Lower leg skin (tissue), 4 donors: ENCODE data around the gene DMAC2L. TPM values are rescaled to one million over a fixed set of nuclear protein-coding genes. Genes with fewer than 3 reads are reported as not detected.

Source experiments
- DNase-seq, 2 donors: peaks; one replicate each; pipeline ENCODE4 v3.0.0-alpha.2; 2019; ENCODE audit warnings: low spot score in 2 of 2
- H3K4me3 ChIP-seq: fragments of 200-600 bp; sonication (generic); 2 replicates; pipeline ENCODE4 v1.5.1; 2017; ENCODE audit warnings: mild to moderate bottlenecking, low read depth; ENCODE audit not compliant: poor library complexity, severe bottlenecking
- POLR2A ChIP-seq, 2 donors: fragments of 450-650 bp; IDR thresholded peaks; one replicate each; pipeline ENCODE4 v1.6.1; 2016 to 2017; ENCODE audit warnings: antibody characterized with exemption in 2 of 2, mild to moderate bottlenecking in 1 of 2, moderate library complexity in 1 of 2
- WGBS, 2 donors: methylation state at CpG; one replicate each; pipeline ENCODE4 v1.1.5; 2018; 5-methylcytosine and 5-hydroxymethylcytosine counted together
- intact Hi-C: fragments of 100-400 bp; cut with DNase I; formaldehyde crosslinking; loops from one replicate; pipeline ENCODE4 v1.15.0; 2023; ENCODE audit warnings: low total_unique reads
- total RNA-seq, 4 donors: library from RNA; depleted of rRNA; stranded (reverse); fragments of >200 nt; gene quantifications; one replicate each; pipeline ENCODE4 v1.1.0, GENCODE V29; 2016
- TF ChIP-seq, protein P1 (sequence below), 3 donors: fragments of 450-650 bp; IDR thresholded peaks; one replicate each; pipeline ENCODE4 v1.5.1; 2016; ENCODE audit warnings: antibody characterized with exemption in 3 of 3, mild to moderate bottlenecking in 3 of 3, moderate library complexity in 2 of 3

Gene DMAC2L
- total RNA-seq, 4 donors from 2014 or later, result 8.9 to 24.6 (median 15.3) TPM

DNA sequence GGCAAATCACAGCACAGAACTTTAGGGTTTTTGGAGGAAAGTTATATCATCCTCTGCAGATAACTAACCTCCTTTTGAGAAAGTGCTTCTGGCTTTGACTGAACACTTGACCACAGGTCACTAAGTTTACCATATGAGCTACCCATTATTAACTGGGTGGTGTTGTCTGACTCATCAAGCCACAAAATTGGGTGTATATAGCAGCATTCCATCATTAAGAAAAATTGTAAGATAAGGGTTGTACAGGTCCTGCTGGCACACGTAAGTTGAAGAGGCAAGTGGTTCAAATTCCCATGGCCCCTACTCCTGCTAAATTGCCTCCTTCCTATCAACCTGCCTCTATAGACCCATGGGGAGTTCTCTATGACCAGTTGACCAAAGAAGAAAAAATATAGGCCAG lies 39.6 kb upstream of the DMAC2L start:
- WGBS, 2 donors, result 95 to 100% methylated on average over 1 of the region's 1 CpG
- no peak for DNase-seq
- intact Hi-C loops, result no loop called here
- no peak for TF ChIP-seq POLR2A (IDR thresholded peaks at IDR 0.05)
- TF ChIP-seq, protein P1, sequence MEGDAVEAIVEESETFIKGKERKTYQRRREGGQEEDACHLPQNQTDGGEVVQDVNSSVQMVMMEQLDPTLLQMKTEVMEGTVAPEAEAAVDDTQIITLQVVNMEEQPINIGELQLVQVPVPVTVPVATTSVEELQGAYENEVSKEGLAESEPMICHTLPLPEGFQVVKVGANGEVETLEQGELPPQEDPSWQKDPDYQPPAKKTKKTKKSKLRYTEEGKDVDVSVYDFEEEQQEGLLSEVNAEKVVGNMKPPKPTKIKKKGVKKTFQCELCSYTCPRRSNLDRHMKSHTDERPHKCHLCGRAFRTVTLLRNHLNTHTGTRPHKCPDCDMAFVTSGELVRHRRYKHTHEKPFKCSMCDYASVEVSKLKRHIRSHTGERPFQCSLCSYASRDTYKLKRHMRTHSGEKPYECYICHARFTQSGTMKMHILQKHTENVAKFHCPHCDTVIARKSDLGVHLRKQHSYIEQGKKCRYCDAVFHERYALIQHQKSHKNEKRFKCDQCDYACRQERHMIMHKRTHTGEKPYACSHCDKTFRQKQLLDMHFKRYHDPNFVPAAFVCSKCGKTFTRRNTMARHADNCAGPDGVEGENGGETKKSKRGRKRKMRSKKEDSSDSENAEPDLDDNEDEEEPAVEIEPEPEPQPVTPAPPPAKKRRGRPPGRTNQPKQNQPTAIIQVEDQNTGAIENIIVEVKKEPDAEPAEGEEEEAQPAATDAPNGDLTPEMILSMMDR (IDR thresholded peaks at IDR 0.05), result no peak
- H3K4me3 ChIP-seq, result no peak overlapping the region

DNA sequence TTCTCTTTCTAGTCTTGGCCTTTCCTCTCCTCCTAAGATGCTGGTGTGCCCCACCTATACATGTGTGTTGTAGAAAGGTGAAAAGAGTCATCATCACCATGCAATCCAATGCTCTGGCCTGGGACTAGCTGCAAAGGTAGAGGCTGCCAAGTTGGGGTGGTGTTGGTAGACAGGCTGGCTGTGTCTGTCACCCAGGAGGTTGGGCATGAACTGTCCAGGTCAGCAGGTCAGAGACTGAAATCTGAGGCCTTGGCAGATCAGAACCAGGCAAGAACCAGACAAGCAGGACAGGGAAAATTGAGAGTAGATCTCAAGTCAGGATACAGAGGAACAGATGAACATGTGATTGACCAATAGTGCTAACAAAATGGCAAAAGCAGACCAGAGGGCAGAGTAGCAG lies 26.3 kb upstream of the DMAC2L start:
- no peak for TF ChIP-seq POLR2A (IDR thresholded peaks at IDR 0.05)
- TF ChIP-seq, protein P1 (IDR thresholded peaks at IDR 0.05), result no peak

DNA sequence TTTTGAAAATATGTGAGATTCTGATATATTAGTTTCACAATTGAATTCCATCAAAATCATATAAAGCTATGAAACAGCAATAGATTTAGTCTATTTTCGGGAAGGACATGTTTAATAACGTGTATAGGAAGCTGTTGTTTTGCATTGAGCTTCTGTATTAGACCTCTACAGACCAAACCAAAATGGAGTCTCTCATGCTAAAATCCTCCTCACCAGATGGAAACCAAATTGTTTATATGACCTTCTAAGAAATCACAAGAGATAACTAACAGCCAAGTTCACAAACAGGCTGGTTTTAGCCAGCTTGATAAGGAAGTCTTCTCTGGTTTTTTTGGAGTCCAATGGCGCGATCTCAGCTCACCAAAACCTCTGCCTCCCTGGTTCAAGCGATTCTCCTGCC lies 24.0 kb upstream of the DMAC2L start:
- intact Hi-C loops, result no loop called here
- no peak for DNase-seq
- H3K4me3 ChIP-seq, result no peak overlapping the region
- TF ChIP-seq POLR2A (IDR thresholded peaks at IDR 0.05), result no peak
- TF ChIP-seq, protein P1 (IDR thresholded peaks at IDR 0.05), result no peak
- WGBS, 2 donors, result 95 to 96% methylated on average over 5 of the region's 5 CpGs

More for the DNA sequence above, 26.3 kb upstream of the DMAC2L start:
- intact Hi-C loops, result no loop called here
- H3K4me3 ChIP-seq, result no peak overlapping the region
- no peak for DNase-seq

DNA sequence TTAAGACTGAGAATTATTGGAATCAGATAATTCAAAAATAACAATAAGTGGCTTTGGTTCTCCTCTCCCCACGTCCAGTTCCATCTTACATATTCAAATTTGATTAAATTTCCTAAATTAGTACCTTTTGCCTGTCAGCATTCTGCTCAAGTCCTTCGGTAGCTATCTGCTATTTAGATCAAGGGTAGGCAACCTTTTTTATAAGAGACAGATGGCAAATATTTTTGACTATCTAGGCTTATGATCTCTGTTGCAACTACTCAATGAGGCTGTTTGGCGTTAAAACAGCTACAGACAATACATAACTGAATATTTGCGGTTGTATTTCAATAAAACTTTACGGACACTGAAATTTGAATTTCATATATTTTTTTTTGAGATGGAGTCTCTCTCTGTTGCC lies 21.8 kb upstream of the DMAC2L start:
- TF ChIP-seq, protein P1 (IDR thresholded peaks at IDR 0.05), result no peak
- no peak for TF ChIP-seq POLR2A (IDR thresholded peaks at IDR 0.05)
- no peak overlapping the region for H3K4me3 ChIP-seq
- intact Hi-C loops, result no loop called here
- no peak for DNase-seq
- WGBS, 2 donors, result 74 to 86% methylated on average over 5 of the region's 5 CpGs

DNA sequence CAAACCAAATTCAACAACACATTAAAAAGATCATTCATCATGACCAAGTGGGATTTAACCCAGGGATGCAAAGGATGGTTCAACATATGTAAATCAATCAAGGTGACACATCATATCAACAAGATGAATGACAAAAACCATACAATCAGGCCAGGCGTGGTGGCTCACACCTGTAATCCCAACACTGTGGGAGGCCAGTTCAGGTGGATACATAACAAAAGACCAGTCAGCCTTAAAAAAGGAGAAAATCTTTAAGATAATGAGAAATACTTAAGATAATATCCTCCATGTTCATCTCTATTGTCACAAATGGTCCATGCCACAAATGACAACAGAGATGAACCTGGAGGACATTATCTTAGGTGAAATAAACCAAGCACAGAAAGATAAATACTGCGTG lies 12.5 kb upstream of the DMAC2L start:
- WGBS, 2 donors, result 98 to 100% methylated on average over 2 of the region's 2 CpGs
- no peak for DNase-seq
- H3K4me3 ChIP-seq, result no peak overlapping the region
- TF ChIP-seq, protein P1 (IDR thresholded peaks at IDR 0.05), result no peak
- TF ChIP-seq POLR2A (IDR thresholded peaks at IDR 0.05), result no peak
- intact Hi-C loops, result no loop called here

DNA sequence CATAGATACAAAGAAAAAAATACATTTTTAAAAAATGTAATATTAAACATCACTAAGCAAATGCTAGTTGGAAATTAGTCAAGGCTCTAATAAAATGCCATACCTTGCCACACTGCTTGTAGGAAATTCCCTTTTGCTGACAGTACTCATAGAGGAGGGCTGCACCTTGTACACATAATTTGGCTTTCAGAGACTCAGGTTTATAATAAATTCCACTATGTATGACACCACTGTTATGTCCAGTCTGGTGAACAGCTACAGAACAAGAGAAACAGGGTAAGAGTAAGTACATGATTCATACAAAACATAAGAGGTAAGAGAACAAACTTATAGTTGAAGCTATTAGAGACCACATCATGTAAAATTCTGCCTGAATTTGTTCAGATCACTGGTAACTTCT lies 10.2 kb upstream of the DMAC2L start:
- no peak overlapping the region for H3K4me3 ChIP-seq
- DNase-seq, result no peak
- intact Hi-C loops, result no loop called here
- TF ChIP-seq, protein P1 (IDR thresholded peaks at IDR 0.05), result no peak
- no peak for TF ChIP-seq POLR2A (IDR thresholded peaks at IDR 0.05)
